HEK293 (cell line): ENCODE results near the gene CCM2.

ENCODE experiments used
- EGR2 ChIP-seq: fragments of 450-650 bp; formaldehyde crosslinking; IDR thresholded peaks from 2 replicates; pipeline ENCODE4 v1.5.1; 2016; ENCODE audit warnings: low read depth, missing biosample characterization, missing genetic modification characterization
- GLIS2 ChIP-seq: fragments of 450-650 bp; formaldehyde crosslinking; IDR thresholded peaks from 2 replicates; pipeline ENCODE4 v1.5.1; 2016; ENCODE audit warnings: missing biosample characterization, missing genetic modification characterization
- IKZF3 ChIP-seq: fragments of 450-650 bp; IDR thresholded peaks from 2 replicates; pipeline ENCODE4 v1.5.0; 2018; ENCODE audit warnings: missing biosample characterization, mild to moderate bottlenecking, missing genetic modification characterization, moderate library complexity
- RBAK ChIP-seq: fragments of 450-650 bp; formaldehyde crosslinking; IDR thresholded peaks from 2 replicates; pipeline ENCODE4 v1.5.1; 2016; ENCODE audit warnings: missing biosample characterization, missing genetic modification characterization
- ZBTB21 ChIP-seq: fragments of 450-650 bp; formaldehyde crosslinking; IDR thresholded peaks from 2 replicates; pipeline ENCODE4 v1.5.1; 2017; ENCODE audit warnings: missing biosample characterization, missing genetic modification characterization
- ZNF121 ChIP-seq: fragments of 450-650 bp; formaldehyde crosslinking; IDR thresholded peaks from 2 replicates; pipeline ENCODE4 v1.5.1; 2016; ENCODE audit warnings: missing biosample characterization, missing genetic modification characterization
- ZNF248 ChIP-seq: fragments of 450-650 bp; formaldehyde crosslinking; IDR thresholded peaks from 2 replicates; pipeline ENCODE4 v1.5.1; 2017; ENCODE audit warnings: missing biosample characterization, missing genetic modification characterization
- ZNF837 ChIP-seq: fragments of 450-650 bp; formaldehyde crosslinking; IDR thresholded peaks from 2 replicates; pipeline ENCODE4 v1.5.1; 2016; ENCODE audit warnings: missing biosample characterization, missing genetic modification characterization
- TF ChIP-seq, protein P1 (sequence below): fragments of 450-650 bp; formaldehyde crosslinking; IDR thresholded peaks from 2 replicates; pipeline ENCODE4 v1.5.1; 2016; ENCODE audit warnings: missing biosample characterization, missing genetic modification characterization
- TF ChIP-seq, protein P2 (sequence below): IDR thresholded peaks from 2 replicates; pipeline ENCODE4 v1.6.1; 2011; ENCODE audit warnings: mild to moderate bottlenecking, low read depth, low read length, borderline replicate concordance

DNA sequence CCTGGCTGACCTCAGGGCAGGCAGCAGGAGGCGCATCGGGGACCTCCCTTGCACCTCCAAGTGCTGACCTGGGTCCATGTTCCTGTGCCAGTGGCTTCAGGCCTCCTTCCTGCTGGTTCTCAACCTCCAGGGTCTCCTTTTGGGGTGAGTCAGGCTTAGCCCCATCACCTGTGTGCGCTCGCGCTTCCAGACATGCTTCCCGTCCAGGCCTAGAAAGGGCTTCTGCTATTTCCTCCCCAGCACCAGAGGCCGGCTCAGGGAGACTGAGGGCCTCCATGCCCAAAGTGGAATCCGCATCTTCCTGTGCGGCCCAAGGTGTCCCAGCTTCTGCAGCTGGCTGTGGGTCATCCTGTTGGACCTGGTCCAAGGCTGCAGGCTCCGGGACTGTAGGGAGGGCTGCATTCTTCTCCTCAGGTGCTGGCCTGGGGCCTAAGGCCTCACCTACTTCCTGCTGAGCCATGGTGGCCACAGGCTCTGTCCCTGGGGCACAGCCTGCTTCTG is 82.9 kb downstream of the CCM2 start:
- TF ChIP-seq, protein P1, sequence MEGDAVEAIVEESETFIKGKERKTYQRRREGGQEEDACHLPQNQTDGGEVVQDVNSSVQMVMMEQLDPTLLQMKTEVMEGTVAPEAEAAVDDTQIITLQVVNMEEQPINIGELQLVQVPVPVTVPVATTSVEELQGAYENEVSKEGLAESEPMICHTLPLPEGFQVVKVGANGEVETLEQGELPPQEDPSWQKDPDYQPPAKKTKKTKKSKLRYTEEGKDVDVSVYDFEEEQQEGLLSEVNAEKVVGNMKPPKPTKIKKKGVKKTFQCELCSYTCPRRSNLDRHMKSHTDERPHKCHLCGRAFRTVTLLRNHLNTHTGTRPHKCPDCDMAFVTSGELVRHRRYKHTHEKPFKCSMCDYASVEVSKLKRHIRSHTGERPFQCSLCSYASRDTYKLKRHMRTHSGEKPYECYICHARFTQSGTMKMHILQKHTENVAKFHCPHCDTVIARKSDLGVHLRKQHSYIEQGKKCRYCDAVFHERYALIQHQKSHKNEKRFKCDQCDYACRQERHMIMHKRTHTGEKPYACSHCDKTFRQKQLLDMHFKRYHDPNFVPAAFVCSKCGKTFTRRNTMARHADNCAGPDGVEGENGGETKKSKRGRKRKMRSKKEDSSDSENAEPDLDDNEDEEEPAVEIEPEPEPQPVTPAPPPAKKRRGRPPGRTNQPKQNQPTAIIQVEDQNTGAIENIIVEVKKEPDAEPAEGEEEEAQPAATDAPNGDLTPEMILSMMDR (tag by site-specific recombination) = no peak
- TF ChIP-seq ZNF837 (tag by site-specific recombination) (no peak), ZNF121 (tag by site-specific recombination) (no peak), EGR2 (tag by site-specific recombination) (no peak), ZBTB21 (tag by site-specific recombination) (no peak), RBAK (no peak), IKZF3 (tag by site-specific recombination) (no peak), ZNF248 (tag by site-specific recombination) (no peak), GLIS2 (tag by site-specific recombination) (no peak)
- TF ChIP-seq, protein P2, sequence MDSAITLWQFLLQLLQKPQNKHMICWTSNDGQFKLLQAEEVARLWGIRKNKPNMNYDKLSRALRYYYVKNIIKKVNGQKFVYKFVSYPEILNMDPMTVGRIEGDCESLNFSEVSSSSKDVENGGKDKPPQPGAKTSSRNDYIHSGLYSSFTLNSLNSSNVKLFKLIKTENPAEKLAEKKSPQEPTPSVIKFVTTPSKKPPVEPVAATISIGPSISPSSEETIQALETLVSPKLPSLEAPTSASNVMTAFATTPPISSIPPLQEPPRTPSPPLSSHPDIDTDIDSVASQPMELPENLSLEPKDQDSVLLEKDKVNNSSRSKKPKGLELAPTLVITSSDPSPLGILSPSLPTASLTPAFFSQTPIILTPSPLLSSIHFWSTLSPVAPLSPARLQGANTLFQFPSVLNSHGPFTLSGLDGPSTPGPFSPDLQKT = no peak
